A549 (cell line): ENCODE measurements around the gene NUP50. TPM values are rescaled to one million over a fixed set of nuclear protein-coding genes. Genes with fewer than 3 reads are reported as not detected.

Experiments
- ATAC-seq, 2 experiments: fragments of 200-7000 bp in 1 of 2; fragments of >200 bp in 1 of 2; cut with Nextera tagmentation in 1 of 2; cut with Tn5 transposase in 1 of 2; 3 replicates each; pipeline versions ENCODE4 v1.8.0 to v1.9.1; 2018 to 2020; ENCODE audit warnings: mild to moderate bottlenecking in 1 of 2, moderate library complexity in 1 of 2
- CTCF ChIA-PET: fragments of 300-600 bp; sonication (Branson Sonifier 250); formaldehyde crosslinking; extraction: SDS; loops from one replicate; lab custom pipeline; 2021; ENCODE audit warnings: antibody characterized with exemption, inconsistent platforms; lab: Yijun Ruan, JAX
- POLR2A ChIA-PET: fragments of 350-600 bp; formaldehyde crosslinking; extraction: SDS; loops from one replicate; lab custom pipeline; 2021; ENCODE audit warnings: antibody characterized with exemption, inconsistent platforms; lab: Yijun Ruan, JAX
- DNase-seq, 2 experiments: peaks; one replicate each; pipeline versions ENCODE4 v3.0.0 to v3.0.0-alpha.2; 2011 to 2016; ENCODE audit warnings: low read depth in 1 of 2, low spot score in 1 of 2
- FAIRE-seq: peaks from 2 replicates; lab custom pipeline; 2011; peaks lifted over from hg19 to GRCh38; lab: Jason Lieb, UNC
- H3K27ac ChIP-seq, 2 experiments: fragments of >200 bp; sonication (Bioruptor Twin); formaldehyde crosslinking; 3 replicates each; pipeline ENCODE4 v1.5.1; 2016 to 2017
- H3K4me1 ChIP-seq: fragments of >200 bp; sonication (Bioruptor Twin); formaldehyde crosslinking; 3 replicates; pipeline ENCODE4 v1.6.1; 2016
- H3K4me2 ChIP-seq: fragments of >200 bp; sonication (Bioruptor Twin); formaldehyde crosslinking; 3 replicates; pipeline ENCODE4 v1.6.1; 2016
- H3K4me3 ChIP-seq: fragments of >200 bp; sonication (Bioruptor Twin); formaldehyde crosslinking; 3 replicates; pipeline ENCODE4 v1.5.1; 2016
- H3K9me3 ChIP-seq: fragments of >200 bp; sonication (Bioruptor Twin); formaldehyde crosslinking; 3 replicates; pipeline ENCODE4 v1.6.1; 2016
- BHLHE40 ChIP-seq: IDR thresholded peaks from 2 replicates; pipeline ENCODE4 v1.6.1; 2012; ENCODE audit warnings: low read depth, low read length, inconsistent platforms
- EHMT2 ChIP-seq: fragments of 200-600 bp; sonication (generic); IDR thresholded peaks from 2 replicates; pipeline ENCODE4 v1.6.1; 2016; ENCODE audit warnings: antibody characterized with exemption, low read depth, mild to moderate bottlenecking, moderate library complexity
- ESRRA ChIP-seq: fragments of 150-350 bp; IDR thresholded peaks from 2 replicates; pipeline ENCODE4 v1.6.1; 2014; ENCODE audit warnings: mild to moderate bottlenecking, low read length, borderline replicate concordance
- HOXA7 ChIP-seq: fragments of 250-450 bp; sonication (Bioruptor Pico); IDR thresholded peaks from 2 replicates; pipeline ENCODE4 v1.5.0; 2020; ENCODE audit warnings: mild to moderate bottlenecking, moderate library complexity
- HOXB5 ChIP-seq: fragments of 250-450 bp; sonication (Bioruptor Pico); IDR thresholded peaks from 2 replicates; pipeline ENCODE4 v1.5.0; 2020; ENCODE audit warnings: mild to moderate bottlenecking, moderate library complexity
- JUN ChIP-seq, 2 experiments: fragments of >200 bp; sonication (Bioruptor Twin); formaldehyde crosslinking; IDR thresholded peaks; 2 replicates in 1 of 2; 3 replicates in 1 of 2; pipeline ENCODE4 v1.6.1; 2016 to 2017
- JUNB ChIP-seq: fragments of >200 bp; sonication (Bioruptor Twin); formaldehyde crosslinking; IDR thresholded peaks from 2 replicates; pipeline ENCODE4 v1.6.1; 2016
- KDM1A ChIP-seq: fragments of 200-600 bp; sonication (generic); IDR thresholded peaks from 2 replicates; pipeline ENCODE4 v1.6.1; 2016; ENCODE audit warnings: low read depth, mild to moderate bottlenecking
- MYC ChIP-seq: IDR thresholded peaks from 2 replicates; pipeline ENCODE4 v1.6.1; 2012; ENCODE audit warnings: mild to moderate bottlenecking, inconsistent platforms, low read length, improper control_type of control experiment, borderline replicate concordance
- NR3C1 ChIP-seq: fragments of >200 bp; sonication (Bioruptor Twin); formaldehyde crosslinking; IDR thresholded peaks from 3 replicates; pipeline ENCODE4 v1.6.1; 2017
- POLR2AphosphoS2 ChIP-seq: conservative IDR thresholded peaks from 2 replicates; pipeline ENCODE4 v1.6.1; 2012; ENCODE audit warnings: low read length, improper control_type of control experiment, inconsistent platforms
- RARB ChIP-seq: fragments of 250-450 bp; sonication (Bioruptor Pico); IDR thresholded peaks from 2 replicates; pipeline ENCODE4 v1.8.0; 2021; ENCODE audit warnings: mild to moderate bottlenecking, moderate library complexity
- RCOR1 ChIP-seq: fragments of 150-350 bp; IDR thresholded peaks from 2 replicates; pipeline ENCODE4 v1.6.1; 2014; ENCODE audit warnings: antibody characterized with exemption, low read length, low read depth
- RFX5 ChIP-seq: fragments of 450-650 bp; IDR thresholded peaks from 2 replicates; pipeline ENCODE4 v1.7.1; 2014; ENCODE audit warnings: antibody characterized with exemption, mild to moderate bottlenecking, moderate library complexity
- ZC3H11A ChIP-seq: fragments of 450-650 bp; IDR thresholded peaks from 2 replicates; pipeline ENCODE4 v1.6.1; 2014; ENCODE audit warnings: antibody characterized with exemption, mild to moderate bottlenecking
- ZSCAN20 ChIP-seq: fragments of 250-450 bp; sonication (Bioruptor Pico); IDR thresholded peaks from 2 replicates; pipeline ENCODE4 v1.8.0; 2022; ENCODE audit warnings: mild to moderate bottlenecking, moderate library complexity
- WGBS: methylation state at CpG from one replicate; pipeline ENCODE4 v1.1.6; 2017; ENCODE audit errors: missing lambda C conversion rate; 5-methylcytosine and 5-hydroxymethylcytosine counted together
- polyA plus RNA-seq, 4 experiments: library from polyadenylated mRNA; depleted of rRNA in 3 of 4; stranded (reverse); fragments of >200 nt; fragmentation: RNase III in 1 of 4; extraction: RNeasy Plus Mini Kit Qiagen cat#74134 plus additional on column Dnase treatment in 1 of 4; gene quantifications; 2 replicates in 3 of 4; 3 replicates in 1 of 4; pipeline ENCODE4 v1.2.3, GENCODE V29; 2011 to 2017
- TF ChIP-seq, protein P1 (sequence below): fragments of 200-600 bp; sonication (generic); IDR thresholded peaks from 2 replicates; pipeline ENCODE4 v1.6.1; 2016; ENCODE audit warnings: antibody characterized with exemption, mild to moderate bottlenecking, moderate library complexity
- TF ChIP-seq, protein P2 (sequence below): IDR thresholded peaks from 2 replicates; pipeline ENCODE4 v1.6.1; 2012; ENCODE audit warnings: low read depth, borderline replicate concordance
- TF ChIP-seq, protein P3 (sequence below): fragments of >200 bp; sonication (Bioruptor Twin); formaldehyde crosslinking; IDR thresholded peaks from 2 replicates; pipeline ENCODE4 v1.6.1; 2016
- TF ChIP-seq, protein P4 (sequence below): fragments of >200 bp; sonication (Bioruptor Twin); formaldehyde crosslinking; IDR thresholded peaks from 3 replicates; pipeline ENCODE4 v1.6.1; 2016
- TF ChIP-seq, protein P5 (sequence below): fragments of >200 bp; sonication (Bioruptor Twin); formaldehyde crosslinking; IDR thresholded peaks from 3 replicates; pipeline ENCODE4 v1.5.1; 2016
- TF ChIP-seq, protein P6 (sequence below): fragments of 450-650 bp; IDR thresholded peaks from 2 replicates; pipeline ENCODE4 v1.6.1; 2014; ENCODE audit warnings: antibody characterized with exemption

The NUP50 gene
- polyA plus RNA-seq, 2 of the 4 experiments (the other 2 are of a cell fraction): 16.7 to 25.3 TPM

DNA sequence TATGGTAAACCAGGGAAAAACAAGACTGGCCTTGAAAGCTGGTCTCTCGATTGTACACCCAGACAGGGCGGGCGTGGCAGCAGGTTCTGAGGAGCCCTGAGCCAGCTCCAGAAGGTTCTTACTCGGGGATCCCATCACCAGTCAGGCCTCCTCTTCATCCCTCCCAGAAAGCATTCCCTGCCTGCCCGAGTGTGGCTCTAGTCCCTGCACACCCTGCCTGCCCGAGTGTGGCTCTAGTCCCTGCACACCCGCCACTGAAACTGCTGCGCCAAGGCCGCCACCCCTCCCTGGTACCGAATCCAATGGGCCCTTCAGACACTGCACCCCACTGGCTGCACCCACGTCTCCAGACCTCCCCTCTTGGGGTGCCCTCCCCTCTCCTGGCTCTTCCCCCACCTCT, 46.9 kb downstream of the NUP50 start:
- peak overlapping the region; percentile 100 for H3K4me2 ChIP-seq
- no peaks in the 10 kb centered on the region for H3K9me3 ChIP-seq
- POLR2A ChIA-PET: no interaction called here
- TF ChIP-seq, protein P1, sequence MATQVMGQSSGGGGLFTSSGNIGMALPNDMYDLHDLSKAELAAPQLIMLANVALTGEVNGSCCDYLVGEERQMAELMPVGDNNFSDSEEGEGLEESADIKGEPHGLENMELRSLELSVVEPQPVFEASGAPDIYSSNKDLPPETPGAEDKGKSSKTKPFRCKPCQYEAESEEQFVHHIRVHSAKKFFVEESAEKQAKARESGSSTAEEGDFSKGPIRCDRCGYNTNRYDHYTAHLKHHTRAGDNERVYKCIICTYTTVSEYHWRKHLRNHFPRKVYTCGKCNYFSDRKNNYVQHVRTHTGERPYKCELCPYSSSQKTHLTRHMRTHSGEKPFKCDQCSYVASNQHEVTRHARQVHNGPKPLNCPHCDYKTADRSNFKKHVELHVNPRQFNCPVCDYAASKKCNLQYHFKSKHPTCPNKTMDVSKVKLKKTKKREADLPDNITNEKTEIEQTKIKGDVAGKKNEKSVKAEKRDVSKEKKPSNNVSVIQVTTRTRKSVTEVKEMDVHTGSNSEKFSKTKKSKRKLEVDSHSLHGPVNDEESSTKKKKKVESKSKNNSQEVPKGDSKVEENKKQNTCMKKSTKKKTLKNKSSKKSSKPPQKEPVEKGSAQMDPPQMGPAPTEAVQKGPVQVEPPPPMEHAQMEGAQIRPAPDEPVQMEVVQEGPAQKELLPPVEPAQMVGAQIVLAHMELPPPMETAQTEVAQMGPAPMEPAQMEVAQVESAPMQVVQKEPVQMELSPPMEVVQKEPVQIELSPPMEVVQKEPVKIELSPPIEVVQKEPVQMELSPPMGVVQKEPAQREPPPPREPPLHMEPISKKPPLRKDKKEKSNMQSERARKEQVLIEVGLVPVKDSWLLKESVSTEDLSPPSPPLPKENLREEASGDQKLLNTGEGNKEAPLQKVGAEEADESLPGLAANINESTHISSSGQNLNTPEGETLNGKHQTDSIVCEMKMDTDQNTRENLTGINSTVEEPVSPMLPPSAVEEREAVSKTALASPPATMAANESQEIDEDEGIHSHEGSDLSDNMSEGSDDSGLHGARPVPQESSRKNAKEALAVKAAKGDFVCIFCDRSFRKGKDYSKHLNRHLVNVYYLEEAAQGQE: no peak
- no peak for TF ChIP-seq HOXB5
- no peak for TF ChIP-seq ESRRA
- TF ChIP-seq NR3C1: no peak
- no peak for TF ChIP-seq MYC
- no peak for TF ChIP-seq RCOR1
- TF ChIP-seq POLR2AphosphoS2: no peak
- TF ChIP-seq, protein P2, sequence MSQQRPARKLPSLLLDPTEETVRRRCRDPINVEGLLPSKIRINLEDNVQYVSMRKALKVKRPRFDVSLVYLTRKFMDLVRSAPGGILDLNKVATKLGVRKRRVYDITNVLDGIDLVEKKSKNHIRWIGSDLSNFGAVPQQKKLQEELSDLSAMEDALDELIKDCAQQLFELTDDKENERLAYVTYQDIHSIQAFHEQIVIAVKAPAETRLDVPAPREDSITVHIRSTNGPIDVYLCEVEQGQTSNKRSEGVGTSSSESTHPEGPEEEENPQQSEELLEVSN: no peak
- TF ChIP-seq, protein P3, sequence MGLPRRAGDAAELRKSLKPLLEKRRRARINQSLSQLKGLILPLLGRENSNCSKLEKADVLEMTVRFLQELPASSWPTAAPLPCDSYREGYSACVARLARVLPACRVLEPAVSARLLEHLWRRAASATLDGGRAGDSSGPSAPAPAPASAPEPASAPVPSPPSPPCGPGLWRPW: no peak
- TF ChIP-seq, protein P4, sequence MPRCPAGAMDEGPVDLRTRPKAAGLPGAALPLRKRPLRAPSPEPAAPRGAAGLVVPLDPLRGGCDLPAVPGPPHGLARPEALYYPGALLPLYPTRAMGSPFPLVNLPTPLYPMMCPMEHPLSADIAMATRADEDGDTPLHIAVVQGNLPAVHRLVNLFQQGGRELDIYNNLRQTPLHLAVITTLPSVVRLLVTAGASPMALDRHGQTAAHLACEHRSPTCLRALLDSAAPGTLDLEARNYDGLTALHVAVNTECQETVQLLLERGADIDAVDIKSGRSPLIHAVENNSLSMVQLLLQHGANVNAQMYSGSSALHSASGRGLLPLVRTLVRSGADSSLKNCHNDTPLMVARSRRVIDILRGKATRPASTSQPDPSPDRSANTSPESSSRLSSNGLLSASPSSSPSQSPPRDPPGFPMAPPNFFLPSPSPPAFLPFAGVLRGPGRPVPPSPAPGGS: no peak
- TF ChIP-seq, protein P5, sequence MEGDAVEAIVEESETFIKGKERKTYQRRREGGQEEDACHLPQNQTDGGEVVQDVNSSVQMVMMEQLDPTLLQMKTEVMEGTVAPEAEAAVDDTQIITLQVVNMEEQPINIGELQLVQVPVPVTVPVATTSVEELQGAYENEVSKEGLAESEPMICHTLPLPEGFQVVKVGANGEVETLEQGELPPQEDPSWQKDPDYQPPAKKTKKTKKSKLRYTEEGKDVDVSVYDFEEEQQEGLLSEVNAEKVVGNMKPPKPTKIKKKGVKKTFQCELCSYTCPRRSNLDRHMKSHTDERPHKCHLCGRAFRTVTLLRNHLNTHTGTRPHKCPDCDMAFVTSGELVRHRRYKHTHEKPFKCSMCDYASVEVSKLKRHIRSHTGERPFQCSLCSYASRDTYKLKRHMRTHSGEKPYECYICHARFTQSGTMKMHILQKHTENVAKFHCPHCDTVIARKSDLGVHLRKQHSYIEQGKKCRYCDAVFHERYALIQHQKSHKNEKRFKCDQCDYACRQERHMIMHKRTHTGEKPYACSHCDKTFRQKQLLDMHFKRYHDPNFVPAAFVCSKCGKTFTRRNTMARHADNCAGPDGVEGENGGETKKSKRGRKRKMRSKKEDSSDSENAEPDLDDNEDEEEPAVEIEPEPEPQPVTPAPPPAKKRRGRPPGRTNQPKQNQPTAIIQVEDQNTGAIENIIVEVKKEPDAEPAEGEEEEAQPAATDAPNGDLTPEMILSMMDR: no peak
- no peak for TF ChIP-seq JUN (IDR thresholded peaks at IDR 0.05)
- TF ChIP-seq RARB (CRISPR knock-in tag): no peak
- H3K4me3 ChIP-seq: peak overlapping the region; percentile 56; the same call in 2 of the 3 replicates
- CTCF ChIA-PET: interaction anchor here (1.5 to 3.9 kb wide), 2 partner anchors 19 to 30 kb away, joined by 3 to 17 read pairs; no protein-coding TSS in a partner anchor
- peaks cover 37% of the 10 kb centered on the region for H3K4me1 ChIP-seq
- no peak for DNase-seq
- no peak for FAIRE-seq
- no peak for ATAC-seq
- WGBS: 74% methylated on average over 7 of the region's 11 CpGs
- H3K27ac ChIP-seq: peak overlapping the region; percentile 93 to 96; a peak in 5 of 6 replicates

DNA sequence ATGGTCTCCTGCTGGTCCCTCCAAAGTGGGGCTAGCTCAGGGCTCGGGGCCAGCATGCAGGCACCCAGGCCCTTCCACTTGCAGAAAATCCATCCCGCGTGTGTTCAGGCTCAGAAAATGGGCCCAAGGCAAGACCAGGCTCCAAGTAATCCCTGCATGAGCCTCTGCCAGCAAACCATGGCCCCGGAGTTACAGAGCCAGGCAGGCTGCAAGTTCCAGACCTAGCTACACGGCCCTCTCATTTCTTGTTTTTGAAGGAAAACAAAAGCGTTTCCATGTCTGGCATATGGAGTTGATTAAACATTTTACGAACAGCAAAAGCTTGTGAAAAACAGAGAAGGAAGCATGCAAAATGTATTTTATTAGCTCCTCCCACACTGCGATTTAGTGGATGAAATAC, 47.3 kb downstream of the NUP50 start:
- Histone ChIP-seq H3K4me1 (peaks cover 37% of the 10 kb centered on the region), H3K4me2 (peak overlapping the region; percentile 100)
- WGBS: 76% methylated on average over 8 of the region's 8 CpGs

More for the DNA sequence above, 47.3 kb downstream of the NUP50 start:
- Histone ChIP-seq H3K4me3 (peak overlapping the region; percentile 56; the same call in 2 of the 3 replicates), H3K9me3 (no peaks in the 10 kb centered on the region)
- TF ChIP-seq, protein P3: no peak
- TF ChIP-seq KDM1A (no peak), HOXA7 (CRISPR knock-in tag) (no peak), ZSCAN20 (CRISPR knock-in tag) (no peak), JUNB (no peak), EHMT2 (no peak), BHLHE40 (no peak), ZC3H11A (no peak), RFX5 (no peak), MYC (no peak)
- TF ChIP-seq, protein P6, sequence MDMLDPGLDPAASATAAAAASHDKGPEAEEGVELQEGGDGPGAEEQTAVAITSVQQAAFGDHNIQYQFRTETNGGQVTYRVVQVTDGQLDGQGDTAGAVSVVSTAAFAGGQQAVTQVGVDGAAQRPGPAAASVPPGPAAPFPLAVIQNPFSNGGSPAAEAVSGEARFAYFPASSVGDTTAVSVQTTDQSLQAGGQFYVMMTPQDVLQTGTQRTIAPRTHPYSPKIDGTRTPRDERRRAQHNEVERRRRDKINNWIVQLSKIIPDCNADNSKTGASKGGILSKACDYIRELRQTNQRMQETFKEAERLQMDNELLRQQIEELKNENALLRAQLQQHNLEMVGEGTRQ: no peak
- TF ChIP-seq, all 56 proteins: peak for 0
- H3K27ac ChIP-seq: peak overlapping the region; percentile 93 to 96
- DNase-seq (no peak), ATAC-seq (no peak), FAIRE-seq (no peak)
- ChIA-PET CTCF (interaction anchor here (0.8 to 3.9 kb wide), 4 partner anchors 20 to 53 kb away, joined by 3 to 17 read pairs (median 6); no protein-coding TSS in a partner anchor), POLR2A (interaction anchor here (0.6 kb wide), 1 partner anchor 37 kb away, joined by 4 read pairs; no protein-coding TSS in a partner anchor)
